ENCODE data around the gene MAGI2. TPM values are rescaled to one million over a fixed set of nuclear protein-coding genes. Genes with fewer than 3 reads are reported as not detected.
"Not testable (repeated sequence)": the region's sequence is repeated elsewhere in the genome, so short reads cannot be mapped to it uniquely, and the experiment has no call there.

MAGI2 gene
- total RNA-seq, 1 experiment from 2014 or later: 0.07 TPM

- no peak overlapping the region for H3K4me3 Mint-ChIP-seq (ENCODE audit: unreplicated experiment)
- H3K27ac Mint-ChIP-seq (ENCODE audit: low read depth, unreplicated experiment): no peak overlapping the region
- H3K4me1 Mint-ChIP-seq (ENCODE audit: insufficient read depth, unreplicated experiment): no peaks in the 10 kb centered on the region
- H3K27me3 Mint-ChIP-seq (ENCODE audit: insufficient read depth, unreplicated experiment): peaks cover 9% of the 10 kb centered on the region
- no peak for DNase-seq (ENCODE audit: unreplicated experiment)
- TF ChIP-seq CTCF (IDR thresholded peaks at IDR 0.05; ENCODE audit: unreplicated experiment): no peak
- ChIA-PET CTCF (no interaction called here), POLR2A (no interaction called here)
- H3K9me3 Mint-ChIP-seq (ENCODE audit: unreplicated experiment): no peaks in the 10 kb centered on the region
- intact Hi-C loops (cut with micrococcal nuclease): no loop called here
- no TSS peak for BruUV-seq (replicated peaks)
- H3K36me3 Mint-ChIP-seq (ENCODE audit: insufficient read depth, unreplicated experiment): no peaks in the 10 kb centered on the region
Measured at GRCh38 chr7:78296644-78297371, 1156.7 kb downstream of the MAGI2 start.

GRCh38 chr7:78296046-78296597 lies 1157.3 kb downstream of the MAGI2 start:
- Mint-ChIP-seq H3K36me3 (ENCODE audit: insufficient read depth, unreplicated experiment) (no peaks in the 10 kb centered on the region), H3K27ac (ENCODE audit: low read depth, unreplicated experiment) (no peak overlapping the region), H3K9me3 (ENCODE audit: unreplicated experiment) (no peaks in the 10 kb centered on the region), H3K4me3 (ENCODE audit: unreplicated experiment) (no peak overlapping the region), H3K4me1 (ENCODE audit: insufficient read depth, unreplicated experiment) (no peaks in the 10 kb centered on the region), H3K27me3 (ENCODE audit: insufficient read depth, unreplicated experiment) (peaks cover 8% of the 10 kb centered on the region)
- ChIA-PET POLR2A (no interaction called here), CTCF (no interaction called here)
- no TSS peak for BruUV-seq (replicated peaks)
- TF ChIP-seq CTCF (IDR thresholded peaks at IDR 0.05; ENCODE audit: unreplicated experiment): no peak
- intact Hi-C loops (cut with micrococcal nuclease): no loop called here
- no peak for DNase-seq (ENCODE audit: unreplicated experiment)

- DNase-seq (ENCODE audit: unreplicated experiment); BruUV-seq (replicated peaks); H3K4me3 Mint-ChIP-seq (ENCODE audit: unreplicated experiment); CTCF ChIA-PET; H3K9me3 Mint-ChIP-seq (ENCODE audit: unreplicated experiment); H3K36me3 Mint-ChIP-seq (ENCODE audit: insufficient read depth, unreplicated experiment); intact Hi-C loops (cut with micrococcal nuclease); H3K4me1 Mint-ChIP-seq (ENCODE audit: insufficient read depth, unreplicated experiment); H3K27ac Mint-ChIP-seq (ENCODE audit: low read depth, unreplicated experiment); POLR2A ChIA-PET: not testable (repeated sequence)
- peaks cover 54% of the 10 kb centered on the region for H3K27me3 Mint-ChIP-seq (ENCODE audit: insufficient read depth, unreplicated experiment)
Measured at GRCh38 chr7:78289471-78289870, 1164.0 kb downstream of the MAGI2 start.

DNA sequence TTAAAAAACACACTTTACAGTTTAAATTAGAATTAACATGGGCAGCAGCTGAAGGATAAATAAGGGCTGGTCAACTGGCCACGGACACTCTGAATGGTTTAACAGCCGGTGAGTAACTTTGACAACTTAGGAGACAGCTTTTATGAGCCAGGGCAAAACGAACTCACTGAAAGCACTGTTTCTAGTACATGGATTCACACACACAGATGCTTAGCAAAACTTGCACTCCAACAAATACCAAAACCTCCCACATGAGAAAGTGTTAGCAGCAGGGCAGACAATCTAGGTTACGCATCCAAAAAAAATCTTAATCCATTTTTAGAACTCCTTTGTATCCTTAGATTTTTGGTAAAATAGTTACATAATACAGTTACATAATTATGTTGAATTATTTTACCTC lies 1168.5 kb downstream of the MAGI2 start:
- H3K9me3 Mint-ChIP-seq (ENCODE audit: unreplicated experiment): no peaks in the 10 kb centered on the region
- ChIA-PET CTCF (no interaction called here), POLR2A (no interaction called here)
- peaks cover 50% of the 10 kb centered on the region for H3K27me3 Mint-ChIP-seq (ENCODE audit: insufficient read depth, unreplicated experiment)
- H3K36me3 Mint-ChIP-seq (ENCODE audit: insufficient read depth, unreplicated experiment): no peaks in the 10 kb centered on the region
- no peak for TF ChIP-seq CTCF (IDR thresholded peaks at IDR 0.05; ENCODE audit: unreplicated experiment)
- no peak overlapping the region for H3K4me3 Mint-ChIP-seq (ENCODE audit: unreplicated experiment)
- H3K4me1 Mint-ChIP-seq (ENCODE audit: insufficient read depth, unreplicated experiment): no peaks in the 10 kb centered on the region
- DNase-seq (ENCODE audit: unreplicated experiment): no peak
- H3K27ac Mint-ChIP-seq (ENCODE audit: low read depth, unreplicated experiment): no peak overlapping the region
- intact Hi-C loops (cut with micrococcal nuclease): no loop called here
- BruUV-seq (replicated peaks): no TSS peak

Measured in MCF 10A (cell line).